HG03460 (cell line): ENCODE data around the gene SMTN.
"Not testable (repeated sequence)": the region's sequence is repeated elsewhere in the genome, so short reads cannot be mapped to it uniquely, and the experiment has no call there.

Source experiments
- ATAC-seq: cut with Tn5 transposase; IDR thresholded peaks from one replicate; pipeline ENCODE4 v1.9.1; 2021; ENCODE audit not compliant: unreplicated experiment

SMTN gene

DNA sequence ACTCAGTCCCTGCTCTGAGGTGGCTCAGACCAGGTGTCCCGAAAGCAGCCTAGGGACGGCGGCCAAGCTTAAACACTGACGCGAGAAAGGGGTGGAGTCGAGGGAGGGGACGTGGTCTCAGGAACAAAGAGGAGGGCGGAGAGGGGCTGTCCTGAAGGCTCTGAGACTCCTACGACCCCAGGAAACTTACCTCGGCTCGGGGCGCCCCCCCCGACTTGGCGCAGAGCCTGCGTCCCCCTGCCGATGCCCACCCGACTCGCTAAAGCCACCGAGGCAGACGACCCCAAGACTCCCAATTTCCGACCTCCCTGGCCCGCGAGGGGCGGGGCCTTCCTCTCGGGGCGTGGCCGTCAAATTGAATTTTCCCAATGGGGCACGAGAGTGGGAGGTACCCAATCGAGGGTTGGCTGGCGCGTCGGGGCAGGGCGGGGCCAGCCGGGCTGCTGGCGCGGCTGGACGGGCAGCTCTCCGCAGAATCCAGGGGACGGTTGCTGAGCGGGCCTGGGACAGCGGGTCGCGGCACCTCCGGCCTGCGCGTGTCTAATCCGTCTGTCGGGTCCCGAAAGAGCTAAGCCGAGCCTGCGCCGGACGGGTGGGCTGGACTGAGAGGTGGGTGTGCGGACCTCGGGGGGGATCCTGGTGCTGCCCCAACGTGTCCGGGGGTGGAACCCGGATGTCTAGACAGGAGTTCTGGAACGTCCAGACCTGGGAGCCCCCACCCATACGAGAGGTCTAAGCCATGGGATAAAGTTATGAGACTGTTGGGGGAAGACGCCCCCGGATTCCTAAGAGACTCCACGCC is at the start of gene SMTN:
Gene SMTN (plus strand): TSS at position 471 of the 802 bp plus-strand sequence. CDS start 1,941 bp downstream, outside the sequence.
- peak; percentile 64 for ATAC-seq

DNA sequence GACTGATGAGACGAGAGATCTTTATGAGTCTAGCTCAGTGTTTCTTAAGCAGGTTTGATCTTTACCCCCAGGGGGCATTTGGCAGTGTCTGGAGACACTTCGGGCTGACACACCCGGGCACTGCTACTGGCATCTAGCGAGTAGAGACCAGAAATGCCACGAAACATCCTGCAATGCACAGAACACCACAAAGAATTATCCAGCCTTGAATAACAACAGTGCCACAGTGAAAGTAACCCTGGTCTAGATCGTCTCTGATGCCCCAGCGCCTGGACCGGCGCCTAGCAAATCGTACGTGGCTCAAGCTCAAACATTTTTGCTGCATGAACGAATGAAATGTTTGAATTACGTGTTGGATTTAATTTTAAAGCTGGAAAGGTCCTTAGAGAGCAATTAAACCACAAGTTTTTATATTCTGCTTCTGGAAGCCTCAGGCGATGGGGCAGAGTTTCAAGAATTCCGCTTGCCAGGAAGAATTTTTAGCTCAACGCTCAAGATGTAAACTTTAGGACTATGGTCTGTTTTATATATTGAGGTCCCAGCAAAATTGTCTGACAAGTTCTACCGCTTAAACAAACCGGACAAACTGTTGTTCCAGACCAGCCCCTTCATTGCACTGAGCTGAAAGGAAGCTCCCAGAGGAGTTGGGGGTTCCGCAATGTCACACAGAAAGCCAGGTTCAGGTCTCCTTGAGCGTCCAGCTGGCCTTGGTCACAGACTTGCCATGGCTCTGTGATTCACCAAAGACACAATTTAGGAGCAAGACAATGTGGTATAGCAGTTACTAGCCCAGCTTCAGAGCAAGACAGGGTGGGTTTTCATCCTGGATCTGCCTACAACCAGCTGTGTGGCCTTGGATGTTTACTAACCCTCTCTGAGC is 44.2 kb upstream of the SMTN start:
- no peak for ATAC-seq

DNA sequence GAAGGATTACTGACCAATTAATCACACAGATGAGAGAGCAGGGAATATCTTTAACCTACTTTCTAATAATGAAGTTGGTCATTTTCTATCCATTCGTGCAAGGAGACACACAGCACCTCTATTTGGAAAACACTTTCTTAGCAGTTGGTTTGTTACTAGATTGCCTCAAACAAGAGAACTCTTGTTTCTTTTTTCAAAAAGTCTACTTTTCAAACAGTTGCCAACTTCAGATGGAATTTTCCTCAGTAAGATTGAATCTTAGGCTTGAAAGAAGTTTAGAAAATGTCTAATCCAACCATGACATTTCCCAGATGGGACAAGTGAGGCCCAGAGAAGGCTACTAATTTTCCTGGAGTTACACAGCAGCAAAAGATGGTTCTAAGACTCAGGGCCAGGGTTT is 42.4 kb upstream of the SMTN start:
- no peak for ATAC-seq

DNA sequence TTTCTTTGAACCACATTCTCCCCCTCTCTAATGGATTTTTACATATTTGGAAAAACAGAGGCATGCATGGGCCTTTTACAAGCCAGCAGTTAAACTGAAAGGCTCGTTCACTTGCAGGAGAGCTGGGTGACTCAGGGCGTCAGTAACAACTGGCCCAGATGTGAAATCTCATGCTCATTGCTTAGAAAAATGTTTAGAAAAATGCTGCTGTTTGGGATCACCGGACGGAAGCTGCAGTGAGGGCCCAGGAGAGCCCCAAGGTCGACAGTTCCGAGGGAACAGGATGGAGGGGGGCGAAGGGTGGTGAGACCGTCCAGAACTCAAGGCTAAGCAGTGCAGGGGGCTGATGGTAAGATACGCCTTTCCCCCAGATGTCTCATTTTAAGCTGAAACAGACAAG is 41.7 kb upstream of the SMTN start:
- ATAC-seq: no peak

DNA sequence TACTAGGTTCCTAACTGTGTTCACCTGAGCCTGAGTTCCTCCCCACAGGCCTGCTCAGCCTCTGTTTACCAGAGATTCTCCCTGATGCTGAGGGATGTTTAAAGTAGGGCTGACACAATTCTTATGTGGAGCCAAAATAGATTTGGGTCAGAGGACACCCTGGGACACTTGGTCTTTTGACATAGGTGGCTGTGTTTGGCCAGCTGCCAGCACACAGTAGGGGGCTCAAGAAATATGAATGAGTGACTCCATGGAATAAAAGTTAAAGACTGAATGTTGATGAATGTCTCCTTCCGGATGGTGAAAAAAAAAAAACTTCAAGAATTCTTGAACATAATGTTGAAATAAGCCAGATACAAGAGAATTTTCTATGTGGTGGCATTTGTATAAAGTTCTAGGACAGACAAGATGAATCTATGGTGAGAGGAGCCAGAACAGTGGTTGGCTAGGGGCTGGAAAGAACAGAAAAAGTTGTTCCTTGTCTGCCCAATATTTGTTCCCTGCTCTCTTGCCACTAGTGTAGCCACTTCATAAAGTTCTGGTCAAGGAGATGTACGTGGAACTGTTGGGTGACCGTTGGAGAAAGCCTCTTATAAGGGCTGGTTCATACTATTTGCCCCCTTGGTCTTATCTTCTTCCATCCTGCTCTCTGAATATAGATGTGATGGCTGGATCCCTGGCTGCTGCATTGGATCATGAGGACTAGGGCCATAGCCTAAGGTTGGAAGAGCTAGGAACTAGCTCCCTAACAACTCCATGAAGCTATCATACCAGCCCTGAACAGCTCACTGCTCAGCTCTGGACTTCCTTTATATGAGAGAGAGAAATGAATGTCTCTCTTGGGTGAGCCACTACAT is 40.3 kb upstream of the SMTN start:
- ATAC-seq: no peak

DNA sequence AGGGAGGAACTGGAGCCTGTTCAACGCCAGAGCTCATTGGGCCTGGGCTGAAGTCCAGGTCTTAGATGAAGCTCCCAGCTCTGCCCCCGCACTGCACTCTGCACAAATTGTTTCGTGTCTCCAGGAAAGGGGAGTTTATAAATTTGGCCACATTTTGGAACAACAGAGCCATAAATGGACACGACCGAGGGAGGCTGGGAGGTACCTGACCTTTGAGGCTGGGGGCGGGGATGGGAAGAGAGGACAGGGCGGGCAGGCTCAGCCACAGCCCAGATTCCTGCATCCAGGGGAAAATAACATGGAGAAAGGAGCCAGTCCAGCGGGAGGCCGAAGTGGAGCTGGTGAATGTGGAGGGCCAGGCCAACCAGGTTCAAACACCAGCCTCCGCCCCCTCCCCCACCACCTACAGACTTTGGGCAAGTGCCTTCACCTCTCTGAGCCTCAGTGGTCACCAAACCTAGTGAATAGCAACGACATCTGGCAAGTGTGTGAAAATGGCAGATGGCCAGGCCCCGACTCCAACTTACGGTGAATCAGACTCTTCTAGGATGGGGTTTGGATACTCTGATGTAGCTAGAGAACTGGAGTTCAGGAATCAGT is 36.8 kb upstream of the SMTN start:
- ATAC-seq: no peak

DNA sequence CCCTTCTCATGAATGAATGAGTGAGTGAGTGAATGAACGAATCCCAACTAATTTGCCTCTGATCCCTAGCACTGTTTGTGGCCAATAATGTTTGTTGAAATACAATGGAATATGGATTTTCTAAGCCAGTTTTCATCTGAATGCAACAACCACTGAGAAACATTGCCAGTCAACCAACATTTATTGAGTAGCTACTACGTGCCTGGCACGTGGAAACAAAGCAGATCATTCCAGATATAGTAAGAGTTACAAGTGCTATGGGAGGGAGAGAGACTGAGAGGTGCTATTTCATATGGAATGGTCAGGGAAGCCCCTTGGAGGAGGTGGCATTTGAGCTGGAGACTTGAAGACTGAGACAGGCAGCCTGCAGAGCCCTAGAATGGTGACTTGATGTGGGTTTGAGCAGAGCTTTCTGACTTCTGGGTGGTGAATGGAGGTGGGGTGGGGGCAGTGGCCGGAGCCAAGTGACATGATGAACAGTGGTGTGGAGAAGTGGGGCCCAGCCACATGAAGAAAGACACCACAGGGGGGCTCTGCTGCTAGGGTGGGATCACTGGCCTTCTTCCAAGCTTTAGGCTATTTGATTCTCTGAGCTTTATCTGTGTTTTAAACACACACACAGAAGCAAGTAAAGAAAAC is 35.1 kb upstream of the SMTN start:
- ATAC-seq: no peak

DNA sequence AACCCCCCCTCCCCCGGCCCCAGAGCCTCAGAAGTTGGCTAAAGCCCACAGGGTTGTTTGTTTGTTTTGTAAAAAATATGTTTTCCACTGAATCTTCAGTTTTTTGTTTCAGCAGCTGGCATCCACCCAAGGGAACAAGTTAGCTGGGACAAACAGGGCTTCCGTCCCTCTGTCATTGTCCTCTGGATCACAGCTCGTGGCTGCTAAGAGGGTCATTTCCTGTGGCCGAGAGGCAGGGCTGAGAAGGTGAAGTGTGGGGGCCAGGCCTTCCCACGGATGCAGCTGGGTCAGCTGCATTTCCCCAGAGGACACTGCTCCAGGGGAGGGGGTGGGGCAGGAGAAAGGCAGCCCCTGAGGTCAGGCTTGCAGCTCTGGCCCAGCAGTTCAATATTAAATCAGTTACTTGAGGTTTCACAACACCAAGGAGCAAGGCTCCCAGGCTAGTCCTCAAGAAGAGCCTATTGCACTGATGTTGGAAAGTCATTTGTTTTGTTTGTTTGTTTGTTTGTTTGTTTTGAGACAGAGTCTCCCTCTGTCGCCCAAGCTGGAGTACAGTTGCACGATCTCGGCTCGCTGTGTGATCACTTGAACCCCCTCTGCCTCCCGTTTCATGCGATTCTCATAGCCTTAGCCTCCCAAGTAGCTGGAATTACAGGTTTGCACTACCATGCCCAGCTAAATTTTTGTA is 34.4 kb upstream of the SMTN start:
- ATAC-seq: no peak

DNA sequence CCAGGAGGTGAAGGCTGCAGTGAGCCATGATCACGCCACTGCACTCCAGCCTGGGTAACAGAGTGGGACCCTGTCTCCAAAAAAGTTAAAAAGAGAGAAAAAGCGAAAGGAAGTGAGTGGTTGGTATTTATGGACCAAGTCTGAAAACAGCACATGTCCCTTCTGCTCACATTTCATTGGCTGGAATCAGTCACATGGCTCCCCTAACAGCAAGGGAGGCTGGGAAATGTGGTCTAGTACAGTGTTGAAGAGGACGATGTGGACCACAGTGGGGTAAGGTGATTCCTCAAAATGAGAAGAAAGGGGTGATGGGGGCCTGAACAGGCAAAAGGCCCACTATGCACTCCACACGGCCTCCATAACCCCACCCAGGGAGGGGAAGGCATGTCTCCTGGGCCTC is 32.5 kb upstream of the SMTN start:
- no peak for ATAC-seq

DNA sequence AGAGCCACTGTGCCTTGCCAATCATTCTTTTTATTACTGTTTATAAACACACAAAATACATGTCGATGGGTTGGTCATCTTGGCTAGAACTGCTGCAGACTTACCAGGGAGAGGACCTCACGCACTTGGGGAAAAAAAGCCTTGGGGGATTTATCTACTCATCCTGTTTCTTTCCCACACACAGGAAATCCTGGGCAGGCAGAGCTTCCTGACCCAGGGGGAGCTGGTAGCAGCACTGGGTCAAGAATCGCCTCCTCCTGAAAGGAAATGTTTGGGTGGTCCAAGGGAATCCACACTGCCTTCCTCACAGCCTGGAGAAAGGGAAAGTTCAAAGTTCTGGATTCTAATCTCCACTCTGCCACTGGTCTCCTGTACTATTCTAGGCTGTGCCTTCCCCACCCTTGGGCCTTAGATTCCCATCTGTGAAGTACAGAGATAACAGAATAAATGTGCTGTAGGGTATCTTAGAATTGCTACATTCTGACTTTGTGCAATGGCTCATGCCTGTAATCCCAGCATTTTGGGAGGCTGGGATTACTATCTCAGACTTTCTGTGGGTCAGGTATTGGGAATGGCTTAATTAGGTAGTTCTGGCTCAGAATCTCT is 31.2 kb upstream of the SMTN start:
- ATAC-seq: no peak

DNA sequence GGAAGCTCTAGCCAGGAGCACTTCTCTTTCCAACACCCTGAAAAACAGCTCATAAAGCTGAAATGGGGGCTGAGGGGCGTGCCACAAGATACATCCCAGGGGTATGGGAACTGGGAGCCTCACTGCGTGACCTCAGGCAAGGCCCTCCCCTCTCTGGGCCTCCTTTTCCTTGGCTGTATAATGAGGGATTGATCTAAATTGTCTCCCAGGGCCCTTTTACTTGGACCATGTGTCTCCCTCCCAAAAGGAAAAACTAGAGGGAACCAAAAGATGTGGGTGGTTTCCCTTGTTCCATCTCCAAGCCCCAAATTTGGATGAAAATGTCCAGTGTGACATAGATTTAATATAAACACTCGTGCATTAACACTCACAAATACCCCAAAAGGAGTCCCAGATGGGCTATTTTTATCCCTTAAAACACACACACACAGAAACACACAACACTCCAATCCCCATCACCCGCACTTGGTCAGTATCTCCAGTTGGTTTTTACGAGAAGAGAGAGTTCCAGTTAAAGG is 25.9 kb upstream of the SMTN start:
- ATAC-seq: no peak

DNA sequence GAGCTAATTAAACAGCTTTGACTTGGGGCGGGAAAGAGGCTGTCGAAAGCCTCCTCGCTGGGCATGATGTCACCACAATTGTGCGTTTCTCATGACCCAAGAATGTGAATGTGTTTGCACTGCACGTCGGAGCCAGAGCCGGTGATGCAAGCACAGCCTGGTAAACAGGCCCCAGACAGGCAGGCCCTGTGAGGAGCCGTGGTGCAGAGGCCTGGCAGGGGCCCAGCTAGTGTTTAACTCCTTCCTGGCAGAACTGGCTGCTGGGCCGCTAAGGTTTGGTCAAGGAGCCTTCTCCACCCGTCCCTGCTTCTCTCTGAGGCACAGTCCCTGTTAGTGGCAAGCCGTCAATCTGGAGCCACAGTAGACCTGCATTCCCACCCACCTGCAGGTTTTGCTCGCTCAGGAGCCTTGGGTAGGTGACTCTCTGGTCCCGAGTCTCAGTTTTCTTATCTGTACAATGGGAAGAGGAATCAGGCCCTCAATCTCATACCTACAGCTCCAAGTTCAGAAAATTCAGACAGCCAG is 25.4 kb upstream of the SMTN start:
- ATAC-seq: no peak

DNA sequence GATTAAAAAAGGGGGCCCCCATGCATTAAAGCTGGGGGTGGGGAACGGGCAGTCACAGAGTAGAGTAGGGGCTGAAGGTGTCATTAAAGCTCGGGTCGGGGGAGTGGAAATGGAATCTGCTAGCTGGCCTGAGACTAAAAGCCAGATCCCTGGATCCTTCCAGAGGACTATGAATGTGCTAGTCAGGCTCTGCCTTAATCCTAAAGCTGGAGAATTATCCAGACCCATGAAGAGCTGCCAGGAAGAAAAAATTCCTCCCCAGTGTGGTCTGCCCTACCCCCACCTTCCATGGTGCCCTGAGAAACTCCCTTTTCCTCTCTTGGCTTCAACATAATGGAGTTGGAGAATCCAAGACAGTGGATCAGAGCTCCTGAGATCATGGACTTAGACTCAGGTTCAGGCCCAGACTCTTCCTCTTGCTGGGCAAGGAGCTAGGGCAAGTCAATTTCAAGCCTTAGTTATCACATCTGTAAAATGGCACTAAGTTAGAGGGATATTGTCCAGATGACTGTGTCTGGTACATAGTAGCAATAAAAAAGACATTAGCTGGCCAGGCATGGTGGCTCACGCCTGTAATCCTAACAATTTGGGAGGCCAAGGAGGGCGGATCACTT is 24.0 kb upstream of the SMTN start:
- ATAC-seq: no peak

DNA sequence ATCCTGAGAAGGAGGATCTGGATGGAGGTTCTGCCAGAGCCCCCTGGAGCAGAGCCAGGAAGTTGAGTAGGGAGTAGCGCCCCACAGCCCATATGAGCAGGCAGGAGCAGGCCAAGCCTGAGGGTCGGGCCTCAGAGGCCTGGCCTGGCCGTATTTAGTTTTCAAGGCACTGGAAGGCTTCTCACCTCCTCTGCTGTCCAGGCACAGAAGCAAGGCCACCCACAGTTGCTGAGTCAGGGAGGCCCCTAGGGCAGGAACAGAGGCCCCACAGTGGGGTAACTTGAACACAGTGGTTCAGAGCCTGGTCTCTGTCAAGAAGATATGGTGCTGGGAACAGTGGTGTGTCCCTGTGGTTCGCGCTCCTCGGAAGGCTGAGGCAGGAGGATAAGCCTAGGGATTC is 21.5 kb upstream of the SMTN start:
- not testable (repeated sequence) for ATAC-seq

DNA sequence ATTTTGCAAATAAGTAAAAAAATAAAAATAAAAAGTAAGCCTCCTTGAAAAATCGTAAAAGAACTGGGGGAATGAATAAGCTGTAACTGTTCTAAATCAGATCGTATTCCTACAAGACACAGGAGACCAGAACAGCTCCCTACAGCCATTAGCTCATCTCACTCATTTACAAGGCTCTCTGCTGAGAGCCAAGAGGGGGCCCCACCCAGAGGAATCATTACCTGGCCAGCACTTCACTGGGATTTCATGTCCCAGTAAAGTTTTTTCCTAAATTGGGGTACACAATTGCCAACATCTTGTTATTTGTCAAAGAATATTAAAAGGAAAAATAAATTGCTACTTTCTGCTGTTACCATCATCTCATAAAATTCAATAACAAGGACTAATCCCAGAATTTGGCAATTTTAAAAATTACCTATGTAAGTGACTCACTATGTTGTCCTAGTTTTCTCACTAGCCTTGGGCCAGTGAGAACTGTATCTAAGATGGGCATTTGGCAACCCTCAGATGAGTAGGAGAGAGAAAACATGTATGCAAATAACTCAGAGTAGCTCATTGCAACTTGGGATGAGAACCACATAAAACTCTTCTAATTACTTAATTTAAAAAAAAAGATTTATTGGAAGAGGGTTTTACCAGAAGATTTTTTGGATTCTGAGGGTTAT is 18.4 kb upstream of the SMTN start:
- ATAC-seq: no peak

DNA sequence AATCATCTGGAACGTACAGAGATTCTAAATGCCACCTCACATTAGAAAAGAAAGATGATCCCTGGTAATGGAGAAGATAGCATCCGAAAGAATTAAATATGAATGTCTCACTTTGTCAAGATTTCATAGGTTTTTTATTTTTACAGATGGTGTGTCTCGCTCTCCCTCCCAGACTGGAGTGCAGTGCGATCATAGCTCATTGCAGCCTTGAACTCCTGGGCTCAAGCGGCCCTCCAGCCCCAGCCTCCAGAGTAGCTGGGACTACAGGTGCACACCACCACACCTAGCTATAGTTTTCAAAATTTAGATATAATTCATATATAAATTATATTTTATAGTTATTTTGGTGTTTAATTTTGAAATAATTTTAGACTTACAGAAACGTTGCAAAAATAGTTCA is 16.7 kb upstream of the SMTN start:
- ATAC-seq: no peak

DNA sequence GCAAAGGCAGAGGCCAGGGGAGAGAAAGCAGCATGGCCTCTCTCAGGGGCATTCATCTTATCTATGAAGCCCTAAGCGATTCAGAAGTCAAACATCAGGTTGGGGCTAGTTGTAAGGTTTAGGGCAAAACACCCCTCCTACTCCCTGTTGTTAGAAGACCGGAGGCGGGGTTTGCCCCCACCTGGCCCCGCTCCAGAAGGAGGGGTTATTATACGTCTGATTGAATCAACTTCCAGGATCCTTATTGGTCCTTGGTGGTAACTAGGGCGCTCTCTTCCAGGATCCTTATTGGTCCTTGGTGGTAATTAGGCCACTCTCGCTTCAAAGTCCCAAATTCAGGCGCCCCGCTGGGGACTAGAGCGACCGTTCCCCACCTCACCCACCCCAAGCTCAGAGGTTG is 12.1 kb upstream of the SMTN start:
- no peak for ATAC-seq
